B cell (primary cell): ENCODE measurements around the gene C6orf47.

Experiments
- EZH2 ChIP-seq: IDR thresholded peaks from 2 replicates; pipeline ENCODE4 v1.6.1; 2012; ENCODE audit warnings: borderline replicate concordance, low read depth, mild to moderate bottlenecking, moderate library complexity, low read length; ENCODE audit not compliant: insufficient read depth, poor library complexity, severe bottlenecking
- TF ChIP-seq, protein P1 (sequence below): fragments of 200-600 bp; IDR thresholded peaks from one replicate; pipeline ENCODE4 v1.8.0; 2022; ENCODE audit warnings: antibody characterized with exemption, mild to moderate bottlenecking

DNA sequence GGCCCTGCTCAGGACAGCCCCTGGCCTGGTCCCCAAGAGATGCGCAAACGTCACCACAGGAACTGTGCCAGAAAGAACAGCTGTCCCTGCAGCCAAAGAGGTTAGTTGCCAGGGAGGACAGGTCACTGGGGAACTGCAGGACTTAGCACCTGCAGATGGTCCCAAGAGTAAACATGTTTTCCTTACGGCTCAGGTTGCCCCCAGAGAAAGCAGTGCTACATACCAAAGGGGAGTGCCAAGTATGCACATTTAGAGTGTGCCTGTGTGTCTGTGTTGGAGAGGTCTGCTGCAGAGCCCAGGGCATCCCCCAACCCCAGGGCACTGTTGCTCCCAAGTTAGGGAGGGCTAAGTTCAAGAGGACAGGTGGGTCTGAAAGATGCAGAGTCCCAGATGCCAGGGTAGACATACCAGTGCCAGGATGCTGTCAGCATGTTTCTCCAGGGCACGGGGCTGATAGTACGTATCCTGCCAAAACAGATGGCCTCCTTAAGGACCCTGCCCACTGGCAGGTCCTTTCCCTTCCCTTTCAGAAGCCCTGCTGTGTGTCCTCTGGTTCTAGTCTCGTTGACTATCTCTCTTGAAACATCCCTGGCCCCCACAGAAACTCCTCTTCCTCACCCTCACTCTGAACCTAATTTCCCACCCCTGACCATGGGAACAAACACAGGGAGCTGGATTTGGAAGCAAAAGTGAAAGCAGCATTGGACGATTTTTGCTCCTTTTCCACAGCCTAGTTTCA is 41.3 kb upstream of the C6orf47 start:
- TF ChIP-seq, protein P1, sequence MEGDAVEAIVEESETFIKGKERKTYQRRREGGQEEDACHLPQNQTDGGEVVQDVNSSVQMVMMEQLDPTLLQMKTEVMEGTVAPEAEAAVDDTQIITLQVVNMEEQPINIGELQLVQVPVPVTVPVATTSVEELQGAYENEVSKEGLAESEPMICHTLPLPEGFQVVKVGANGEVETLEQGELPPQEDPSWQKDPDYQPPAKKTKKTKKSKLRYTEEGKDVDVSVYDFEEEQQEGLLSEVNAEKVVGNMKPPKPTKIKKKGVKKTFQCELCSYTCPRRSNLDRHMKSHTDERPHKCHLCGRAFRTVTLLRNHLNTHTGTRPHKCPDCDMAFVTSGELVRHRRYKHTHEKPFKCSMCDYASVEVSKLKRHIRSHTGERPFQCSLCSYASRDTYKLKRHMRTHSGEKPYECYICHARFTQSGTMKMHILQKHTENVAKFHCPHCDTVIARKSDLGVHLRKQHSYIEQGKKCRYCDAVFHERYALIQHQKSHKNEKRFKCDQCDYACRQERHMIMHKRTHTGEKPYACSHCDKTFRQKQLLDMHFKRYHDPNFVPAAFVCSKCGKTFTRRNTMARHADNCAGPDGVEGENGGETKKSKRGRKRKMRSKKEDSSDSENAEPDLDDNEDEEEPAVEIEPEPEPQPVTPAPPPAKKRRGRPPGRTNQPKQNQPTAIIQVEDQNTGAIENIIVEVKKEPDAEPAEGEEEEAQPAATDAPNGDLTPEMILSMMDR = no peak
- TF ChIP-seq EZH2 = no peak
